ENCODE measurements around the gene PTCSC3.

DNA sequence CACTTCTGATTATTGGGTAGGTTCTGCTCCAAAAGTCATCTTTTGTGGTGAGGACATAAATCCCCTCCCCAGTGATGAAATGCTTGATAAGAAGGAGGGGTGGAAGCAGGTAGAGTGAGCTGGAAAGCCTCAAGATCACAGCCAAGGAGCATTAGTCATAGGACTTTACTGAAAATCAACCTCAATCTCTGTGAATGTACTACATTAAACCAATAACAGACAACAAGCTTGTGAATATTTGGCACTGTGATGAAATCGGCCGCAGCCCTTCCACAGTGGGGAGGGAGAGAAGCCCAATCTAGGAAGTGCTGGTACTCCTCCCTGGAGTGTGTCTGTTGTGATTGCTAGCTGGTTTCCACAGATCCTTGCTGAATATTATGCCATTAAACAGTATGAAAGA, 41.2 kb upstream of the PTCSC3 start:
- TF ChIP-seq FOXA1 (IDR thresholded peaks at IDR 0.05) (no peak), ELF4 (IDR thresholded peaks at IDR 0.05) (no peak), HDGF (IDR thresholded peaks at IDR 0.05; ENCODE audit: borderline replicate concordance) (no peak), SP1 (IDR thresholded peaks at IDR 0.05) (no peak), L3MBTL2 (conservative IDR thresholded peaks at IDR 0.05) (no peak), ARNT (IDR thresholded peaks at IDR 0.05) (no peak), ZNF384 (IDR thresholded peaks at IDR 0.05) (no peak), FOXM1 (IDR thresholded peaks at IDR 0.05; ENCODE audit: borderline replicate concordance) (no peak), TARDBP (IDR thresholded peaks at IDR 0.05) (no peak), SUZ12 (IDR thresholded peaks at IDR 0.05) (no peak)
- TF ChIP-seq, protein P1, sequence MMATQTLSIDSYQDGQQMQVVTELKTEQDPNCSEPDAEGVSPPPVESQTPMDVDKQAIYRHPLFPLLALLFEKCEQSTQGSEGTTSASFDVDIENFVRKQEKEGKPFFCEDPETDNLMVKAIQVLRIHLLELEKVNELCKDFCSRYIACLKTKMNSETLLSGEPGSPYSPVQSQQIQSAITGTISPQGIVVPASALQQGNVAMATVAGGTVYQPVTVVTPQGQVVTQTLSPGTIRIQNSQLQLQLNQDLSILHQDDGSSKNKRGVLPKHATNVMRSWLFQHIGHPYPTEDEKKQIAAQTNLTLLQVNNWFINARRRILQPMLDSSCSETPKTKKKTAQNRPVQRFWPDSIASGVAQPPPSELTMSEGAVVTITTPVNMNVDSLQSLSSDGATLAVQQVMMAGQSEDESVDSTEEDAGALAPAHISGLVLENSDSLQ (IDR thresholded peaks at IDR 0.05), result no peak

All from HEK293T (cell line).